Cortex of kidney (tissue), 1 donor: ENCODE data around the gene CNTNAP2.
"Not testable (repeated sequence)": the region's sequence is repeated elsewhere in the genome, so short reads cannot be mapped to it uniquely, and the experiment has no call there.

Experiments used
- DNase-seq: peaks from one replicate; lab custom pipeline; 2025; lab: John Stamatoyannopoulos, UW

The CNTNAP2 gene

DNA sequence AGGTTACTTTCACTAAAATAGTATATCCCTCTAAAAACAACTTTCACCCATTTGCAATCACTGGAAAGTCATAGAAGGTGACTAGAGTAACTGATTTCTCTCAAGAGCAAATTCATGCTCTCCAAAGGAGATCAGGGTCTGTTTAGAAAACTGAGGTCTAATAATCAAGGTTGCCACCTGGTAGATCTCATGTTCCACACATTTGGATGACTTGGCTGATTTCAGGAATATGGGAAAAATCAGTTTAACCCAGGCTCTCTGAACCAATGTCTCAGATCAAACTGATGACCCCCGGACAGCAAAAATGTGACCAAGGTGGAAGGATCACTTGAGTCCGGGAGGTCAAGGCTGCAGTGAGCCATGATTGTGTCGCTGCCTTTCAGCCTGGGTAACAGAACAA, 1911.6 kb downstream of the CNTNAP2 start:
- no peak for DNase-seq

DNA sequence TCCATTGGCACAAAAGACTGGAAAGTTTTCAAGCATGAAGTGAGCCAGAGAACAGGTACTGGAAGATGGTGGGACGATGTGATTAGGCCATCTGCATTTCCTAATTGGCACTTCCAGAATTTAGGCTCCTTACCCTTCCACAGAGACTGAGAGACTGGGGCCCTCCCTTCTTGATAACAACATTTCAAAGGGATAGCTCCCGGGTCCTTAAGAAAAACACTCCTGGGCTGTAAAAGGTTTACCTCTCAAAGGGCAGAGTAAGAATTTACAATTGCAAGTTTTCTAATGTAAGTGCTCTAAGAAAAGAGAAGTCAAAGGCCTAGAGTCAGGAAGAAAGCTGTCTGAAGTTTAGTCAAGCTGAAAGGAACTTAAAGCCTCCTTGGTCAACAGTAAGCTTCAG, 1914.4 kb downstream of the CNTNAP2 start:
- no peak for DNase-seq

DNA sequence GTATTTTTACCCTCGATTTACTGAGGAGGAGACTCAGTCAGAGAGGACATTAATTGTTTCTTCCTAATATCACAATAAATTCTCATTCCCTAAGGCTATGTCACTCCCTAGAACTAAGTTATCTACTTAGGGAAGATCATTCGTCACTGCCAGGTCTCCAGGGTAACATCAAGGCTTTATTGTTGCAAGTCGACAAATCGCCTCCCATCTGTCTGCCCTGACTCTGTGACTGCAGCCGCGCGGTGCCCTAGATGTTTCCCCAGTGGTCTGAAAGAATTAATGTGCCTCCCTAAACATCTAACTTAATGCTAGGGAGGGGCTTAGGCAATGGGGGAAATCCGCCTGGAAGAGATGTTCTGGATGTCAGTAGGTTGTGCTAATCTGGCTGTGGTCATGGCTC, 1915.2 kb downstream of the CNTNAP2 start:
- DNase-seq, result no peak

DNA sequence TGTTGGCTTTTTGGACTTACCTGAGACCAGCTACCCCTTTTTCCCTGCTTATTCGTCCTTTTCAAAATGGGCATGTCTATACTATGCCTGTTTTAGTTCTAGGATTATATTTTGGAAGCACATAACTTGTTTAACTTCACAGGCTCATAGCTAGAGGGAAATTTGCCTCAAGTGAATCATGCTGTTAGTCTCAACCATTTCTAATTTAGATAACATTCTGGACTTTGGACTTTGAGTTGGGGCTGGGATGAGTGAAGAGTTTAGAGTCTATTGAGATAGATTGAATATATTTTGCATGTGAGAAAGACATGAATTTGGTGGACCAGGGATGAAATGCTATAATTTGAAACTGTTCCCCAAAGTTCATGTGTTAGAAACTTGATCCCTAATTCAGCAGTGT, 1919.3 kb downstream of the CNTNAP2 start:
- DNase-seq, result no peak

DNA sequence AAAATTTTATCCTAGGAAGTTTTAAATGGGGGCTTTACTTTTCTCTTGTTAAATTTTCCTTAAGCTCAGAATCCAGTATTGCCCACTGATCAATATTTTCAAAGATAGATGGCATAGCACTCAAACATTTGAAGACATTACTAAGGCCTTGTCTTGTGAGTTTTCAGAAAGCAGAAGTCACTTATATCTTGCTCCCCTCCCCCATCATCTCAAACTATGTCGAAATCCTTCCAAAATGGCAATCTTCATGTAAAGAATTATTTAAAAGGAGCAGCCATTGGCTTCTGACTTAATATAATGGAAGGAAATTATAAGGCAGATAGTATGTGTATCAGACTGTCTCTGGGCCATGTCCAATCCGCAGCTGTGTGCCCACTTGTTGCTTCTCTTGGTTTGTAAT, 1920.4 kb downstream of the CNTNAP2 start:
- no peak for DNase-seq

DNA sequence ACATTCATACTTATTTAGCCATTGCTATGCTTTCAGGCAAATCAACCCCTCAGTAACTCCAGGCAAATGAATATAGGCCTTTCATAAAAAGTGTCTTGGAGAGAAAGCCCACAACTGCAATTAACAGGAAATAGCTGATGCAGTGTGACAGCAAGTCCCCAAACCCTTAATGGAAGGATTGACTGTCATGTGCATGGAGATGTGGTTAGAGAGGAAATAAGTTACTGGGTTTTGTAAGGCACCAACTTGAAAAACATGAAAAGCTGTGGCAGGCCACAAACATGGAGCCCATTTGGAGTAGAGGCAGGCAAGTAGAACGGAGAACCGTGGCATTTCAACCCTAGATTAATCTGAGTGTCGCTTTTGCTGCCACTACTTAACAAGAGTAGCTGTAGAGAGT, 1924.6 kb downstream of the CNTNAP2 start:
- DNase-seq, result no peak

DNA sequence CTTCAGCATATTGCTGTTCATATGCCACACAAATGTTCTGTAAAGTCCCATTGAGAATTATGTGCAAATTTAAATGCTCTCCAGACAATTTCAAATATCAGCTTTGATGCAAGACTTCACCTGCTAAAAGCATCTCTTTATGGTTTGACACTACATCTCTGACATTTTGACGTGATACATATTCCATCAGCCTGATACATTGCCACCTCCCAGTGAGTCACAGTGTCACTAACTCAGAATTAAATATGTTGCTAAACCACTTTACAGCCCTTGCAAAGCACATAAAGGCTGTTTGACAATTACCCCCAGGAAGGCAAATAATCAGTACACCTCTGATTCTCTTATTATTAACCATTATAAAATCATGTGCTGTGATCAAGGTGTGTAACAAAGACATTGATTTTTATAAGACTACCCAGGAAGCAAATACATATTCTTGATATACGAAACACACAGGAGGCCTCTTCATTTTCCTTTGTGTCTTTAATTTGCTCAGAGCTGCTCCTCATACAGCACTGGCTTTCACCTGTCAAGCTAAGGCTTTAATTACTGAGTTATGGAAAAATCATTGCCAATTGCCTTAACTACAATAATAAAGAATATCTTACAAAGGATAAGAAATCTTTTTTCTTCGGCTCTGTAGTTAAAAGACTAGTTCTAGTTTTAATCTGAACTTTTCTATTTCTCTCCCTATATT, 1926.5 kb downstream of the CNTNAP2 start:
- no peak for DNase-seq

DNA sequence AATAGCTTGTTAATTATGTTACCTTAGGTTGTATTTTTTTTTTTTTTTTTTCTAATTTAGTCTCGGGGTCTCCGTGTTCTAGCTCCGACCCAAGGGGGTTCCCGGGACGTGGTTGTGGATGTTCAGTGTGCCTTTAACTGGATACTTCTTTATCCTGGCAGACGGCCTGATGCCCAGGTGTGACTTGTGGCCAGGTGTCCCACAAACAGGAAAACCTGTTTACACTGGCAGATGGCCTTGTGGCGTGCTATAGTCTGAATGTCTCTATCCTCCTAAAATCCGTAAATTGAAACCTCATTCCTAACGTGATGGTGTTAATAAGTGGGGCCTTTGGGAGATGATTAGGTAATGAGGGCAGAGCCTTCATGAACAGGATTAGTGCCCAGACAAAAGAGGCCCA, 1927.6 kb downstream of the CNTNAP2 start:
- DNase-seq, result no peak

DNA sequence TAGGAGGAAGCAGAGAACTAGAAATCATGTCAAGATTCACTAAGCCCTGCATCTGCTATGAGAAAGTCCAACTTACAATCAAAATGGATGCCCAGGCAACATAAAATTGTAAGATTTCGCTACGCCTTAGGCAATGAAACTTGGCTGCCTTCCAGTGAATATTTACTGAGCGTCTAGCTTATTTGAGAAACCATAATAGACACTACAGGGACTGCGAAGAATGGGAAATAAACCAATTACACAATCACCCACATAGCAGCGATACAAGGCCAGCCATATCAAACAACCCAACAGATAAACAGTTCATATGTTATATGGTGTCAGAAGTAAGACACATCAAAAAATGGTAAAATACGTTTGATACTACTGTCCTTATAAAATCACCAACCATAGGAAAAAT, 1928.9 kb downstream of the CNTNAP2 start:
- DNase-seq, result no peak

DNA sequence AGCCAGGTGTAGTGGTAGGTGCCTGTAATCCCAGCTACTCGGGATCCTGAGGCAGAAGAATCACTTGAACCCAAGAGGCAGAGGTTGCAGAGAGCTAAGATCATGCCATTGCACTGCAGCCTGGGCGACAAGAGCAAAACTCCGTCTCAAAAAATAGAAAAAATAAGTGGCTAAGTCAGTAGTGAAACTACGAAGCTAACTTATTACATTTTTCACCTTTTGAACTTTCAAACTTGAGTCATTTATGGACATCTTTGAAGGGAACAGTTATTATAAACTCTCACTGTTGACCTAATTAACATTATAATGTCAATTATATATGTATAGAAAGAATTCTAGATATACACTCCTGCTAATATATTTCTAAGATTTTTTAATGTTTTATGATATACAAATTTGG, 1932.5 kb downstream of the CNTNAP2 start:
- no peak for DNase-seq

DNA sequence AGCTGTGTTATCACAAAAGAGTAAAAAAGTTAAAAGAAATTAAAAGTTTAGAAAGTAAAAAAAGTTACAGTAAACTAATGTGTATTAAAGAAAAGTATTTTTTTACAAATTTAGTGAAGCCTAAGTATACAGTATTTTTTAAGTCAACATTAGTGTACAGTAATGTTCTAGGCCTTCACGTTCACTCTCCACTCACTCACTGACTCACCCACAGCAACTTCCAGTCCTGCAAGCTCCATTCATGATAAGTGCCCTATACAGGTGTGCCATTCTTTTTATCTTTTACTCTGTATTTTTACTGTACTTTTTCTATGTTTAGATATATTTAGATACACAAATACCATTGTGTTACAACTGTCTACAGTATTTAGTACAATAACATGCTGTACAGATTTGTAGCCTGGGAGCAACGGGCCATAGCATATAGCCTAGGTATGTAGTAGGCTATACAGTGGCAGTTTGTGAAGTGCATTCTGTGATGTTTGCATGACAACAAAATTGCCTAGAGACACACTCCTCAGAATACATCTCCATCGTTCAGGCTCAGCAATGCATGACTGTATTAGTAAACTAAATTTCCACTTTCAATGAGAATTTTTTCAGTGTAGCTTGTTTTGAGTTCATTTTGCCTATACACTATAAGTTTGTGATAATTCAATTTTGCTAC, 1934.0 kb downstream of the CNTNAP2 start:
- no peak for DNase-seq

DNA sequence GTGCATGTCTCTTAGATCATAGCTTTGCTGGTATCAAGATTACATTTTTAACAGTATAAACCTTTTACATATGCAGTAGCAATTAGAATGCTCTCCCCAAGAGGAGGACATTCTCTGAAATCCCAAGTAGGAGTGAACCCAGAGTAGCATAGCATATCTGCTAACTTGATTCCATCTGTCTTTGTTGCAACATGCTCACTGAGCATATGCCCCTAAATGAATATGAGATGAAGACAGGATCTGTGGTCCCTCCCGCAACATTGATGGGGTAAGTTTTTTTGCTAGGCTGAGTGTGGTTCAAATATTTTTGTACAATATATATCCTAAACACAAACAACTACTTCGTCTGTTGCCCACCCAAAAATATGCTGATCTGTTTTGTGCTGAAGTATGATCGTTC, 1939.8 kb downstream of the CNTNAP2 start:
- no peak for DNase-seq

DNA sequence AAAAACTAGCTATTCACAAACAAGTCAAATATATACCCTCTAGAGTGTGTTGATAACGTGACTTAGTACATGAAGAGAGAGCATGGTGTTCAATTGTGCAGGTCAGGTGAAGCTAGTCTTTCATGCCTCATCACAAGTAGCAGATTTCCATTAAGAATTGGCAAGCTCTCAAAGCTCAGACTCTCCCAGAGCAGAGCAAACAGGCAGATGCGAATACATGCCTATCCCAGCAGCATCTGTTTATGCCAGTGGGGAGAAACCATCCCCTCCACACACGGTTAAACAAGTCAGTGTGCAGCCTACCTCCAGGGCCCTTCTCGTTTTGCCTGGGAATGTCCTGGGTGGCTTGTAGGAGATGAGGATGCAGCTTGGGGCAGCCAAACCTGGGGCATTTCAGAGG, 1941.5 kb downstream of the CNTNAP2 start:
- no peak for DNase-seq

DNA sequence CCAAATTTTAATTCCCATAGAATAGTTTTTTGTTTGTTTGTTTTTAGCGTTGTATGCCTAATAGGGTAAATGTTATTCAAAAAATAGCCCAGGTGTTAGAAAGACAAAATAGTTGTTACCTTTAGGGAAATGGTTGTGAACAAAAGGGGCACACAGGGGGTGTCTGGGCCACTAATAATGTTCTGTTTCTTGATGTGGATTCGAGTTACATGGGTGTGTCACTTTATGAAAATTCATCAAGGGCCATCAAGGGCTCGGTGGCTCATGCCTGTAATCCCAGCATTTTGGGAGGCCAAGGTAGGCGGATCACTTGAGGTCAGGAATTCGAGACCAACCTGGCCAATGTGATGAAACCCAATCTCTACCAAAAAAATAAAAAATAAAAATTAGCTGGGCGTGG, 1942.2 kb downstream of the CNTNAP2 start:
- DNase-seq, result no peak

DNA sequence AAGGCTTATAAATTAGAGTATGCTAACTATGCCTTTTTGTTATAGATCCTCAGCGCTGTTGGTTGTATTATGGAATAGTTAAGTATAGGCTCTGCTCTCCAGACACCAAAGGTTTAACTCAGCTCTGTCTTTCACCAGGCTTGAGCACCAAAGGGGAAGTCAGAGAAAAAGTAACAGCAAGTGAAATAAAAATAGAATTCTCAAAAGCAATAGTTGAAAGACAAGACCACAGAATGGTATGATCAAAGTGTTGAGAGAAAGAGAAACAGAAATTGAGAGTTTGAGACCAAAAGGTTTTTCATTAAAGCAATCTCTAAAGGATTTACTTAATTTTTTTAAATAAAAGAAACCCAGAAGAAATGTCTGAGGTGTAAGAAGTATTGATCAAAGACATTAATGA, 1944.1 kb downstream of the CNTNAP2 start:
- DNase-seq, result no peak

DNA sequence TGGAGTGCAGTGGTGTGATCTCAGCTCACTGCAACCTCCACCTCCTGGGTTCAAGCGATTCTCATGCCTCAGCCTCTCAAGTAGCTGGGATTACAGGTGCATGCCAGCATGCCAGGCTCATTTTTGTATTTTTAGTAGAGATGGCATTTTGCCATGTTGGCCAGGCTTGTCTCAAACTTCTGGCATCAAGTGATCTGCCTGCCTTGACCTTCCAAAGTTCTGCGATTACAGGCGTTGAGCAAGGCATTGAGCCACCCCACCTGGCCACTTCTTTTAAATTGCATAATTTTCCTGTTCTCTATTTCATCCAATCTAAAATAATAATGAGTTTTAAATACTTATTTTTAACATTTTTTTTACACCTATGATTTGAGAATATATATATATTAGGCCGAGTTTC, 1961.5 kb downstream of the CNTNAP2 start:
- not testable (repeated sequence) for DNase-seq

DNA sequence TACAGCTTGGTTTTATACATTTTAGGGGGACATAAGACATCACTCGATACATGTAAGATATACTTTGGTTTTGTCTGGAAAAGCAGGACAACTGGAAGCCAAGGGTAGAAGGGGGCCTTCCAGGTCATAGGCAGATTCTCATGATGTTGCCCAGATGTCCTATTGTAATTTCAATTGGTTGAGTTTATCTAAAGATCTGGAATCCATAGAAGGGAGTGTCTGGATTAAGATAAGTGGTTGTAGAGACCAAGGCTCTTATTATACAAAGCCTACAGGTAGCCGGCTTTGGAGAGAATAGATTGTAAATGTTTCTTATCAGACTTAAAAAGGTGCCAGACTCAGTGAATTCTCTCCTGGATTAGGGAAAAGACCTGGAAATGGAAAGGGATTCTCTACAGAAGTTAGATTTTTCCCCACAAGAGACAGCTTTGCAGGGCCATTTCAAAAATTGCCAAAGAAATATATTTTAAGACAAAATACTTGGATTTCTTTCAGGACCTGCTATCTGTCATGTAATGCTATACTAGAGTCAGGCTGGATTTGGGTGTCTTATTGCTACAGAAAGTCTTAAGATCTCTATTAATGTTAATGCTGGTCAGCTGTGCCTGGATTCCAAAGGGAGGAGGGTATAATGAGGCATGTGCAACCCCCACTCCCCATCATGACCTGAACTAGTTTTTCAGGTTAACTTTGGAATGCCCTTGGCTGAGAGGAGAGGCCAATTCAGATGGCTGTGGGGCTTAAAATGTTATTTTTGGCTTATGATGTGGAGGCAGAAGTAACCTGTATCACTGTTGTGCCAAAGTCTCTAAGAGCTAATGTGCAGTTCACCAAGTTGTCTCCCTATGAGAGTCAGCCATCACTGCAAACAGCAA, 1962.8 kb downstream of the CNTNAP2 start:
- DNase-seq, result no peak

DNA sequence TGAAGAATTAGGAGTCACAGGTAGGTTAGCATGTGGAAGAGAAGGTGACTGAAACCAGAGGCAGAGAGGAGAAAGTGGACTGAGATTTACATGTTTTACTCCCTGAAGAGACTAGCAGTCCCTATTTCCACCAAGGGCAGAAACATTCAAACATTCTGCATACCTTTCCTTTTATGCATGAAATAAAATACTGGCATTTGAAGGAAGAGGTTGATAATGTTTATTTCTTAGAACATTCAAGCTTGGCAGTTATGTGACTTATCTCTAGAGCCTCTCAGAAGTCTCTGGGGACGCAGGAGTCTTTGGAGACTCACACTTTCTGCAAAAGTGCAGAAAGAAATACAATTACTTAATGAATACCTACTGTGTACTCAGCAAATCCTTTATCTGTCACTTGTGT, 1966.8 kb downstream of the CNTNAP2 start:
- no peak for DNase-seq

DNA sequence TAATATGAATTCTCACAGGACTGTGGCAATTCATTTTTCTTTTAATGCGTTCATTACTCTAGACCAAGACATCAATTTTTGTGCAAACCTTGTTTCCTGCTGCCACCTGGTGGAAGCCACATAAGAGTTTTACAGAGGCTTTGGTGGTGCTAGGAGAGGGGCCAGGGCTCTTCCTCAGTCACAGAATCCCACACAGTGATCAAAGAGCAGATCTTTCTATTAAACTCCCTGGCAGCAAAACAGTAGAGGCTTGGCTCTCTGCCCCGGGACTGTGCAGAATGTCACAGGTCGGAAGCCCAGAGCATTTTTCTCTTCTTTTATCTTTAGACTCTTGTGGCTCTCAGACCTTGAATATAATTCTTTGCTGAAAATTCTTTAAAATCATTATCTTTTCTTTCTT, 1967.5 kb downstream of the CNTNAP2 start:
- DNase-seq, result no peak

DNA sequence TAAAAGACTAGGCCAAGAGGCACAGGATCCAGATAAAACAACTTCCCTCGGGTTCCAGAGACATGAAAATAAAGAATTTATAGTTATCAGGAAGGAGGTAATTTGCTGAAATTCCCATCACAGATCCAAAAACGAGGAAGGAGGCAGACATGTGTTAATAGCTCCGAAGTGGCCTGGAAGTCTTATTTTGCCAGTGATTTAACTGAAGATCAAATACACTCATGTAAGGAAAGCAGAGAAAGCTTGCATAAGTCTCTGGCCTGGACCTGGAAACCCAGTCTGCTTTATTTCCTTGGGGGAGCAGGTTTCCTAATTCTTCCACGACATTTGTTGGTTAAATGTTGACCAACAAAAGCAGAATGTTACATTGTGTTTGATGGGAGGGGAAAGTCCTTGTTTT, 1975.3 kb downstream of the CNTNAP2 start:
- no peak for DNase-seq

DNA sequence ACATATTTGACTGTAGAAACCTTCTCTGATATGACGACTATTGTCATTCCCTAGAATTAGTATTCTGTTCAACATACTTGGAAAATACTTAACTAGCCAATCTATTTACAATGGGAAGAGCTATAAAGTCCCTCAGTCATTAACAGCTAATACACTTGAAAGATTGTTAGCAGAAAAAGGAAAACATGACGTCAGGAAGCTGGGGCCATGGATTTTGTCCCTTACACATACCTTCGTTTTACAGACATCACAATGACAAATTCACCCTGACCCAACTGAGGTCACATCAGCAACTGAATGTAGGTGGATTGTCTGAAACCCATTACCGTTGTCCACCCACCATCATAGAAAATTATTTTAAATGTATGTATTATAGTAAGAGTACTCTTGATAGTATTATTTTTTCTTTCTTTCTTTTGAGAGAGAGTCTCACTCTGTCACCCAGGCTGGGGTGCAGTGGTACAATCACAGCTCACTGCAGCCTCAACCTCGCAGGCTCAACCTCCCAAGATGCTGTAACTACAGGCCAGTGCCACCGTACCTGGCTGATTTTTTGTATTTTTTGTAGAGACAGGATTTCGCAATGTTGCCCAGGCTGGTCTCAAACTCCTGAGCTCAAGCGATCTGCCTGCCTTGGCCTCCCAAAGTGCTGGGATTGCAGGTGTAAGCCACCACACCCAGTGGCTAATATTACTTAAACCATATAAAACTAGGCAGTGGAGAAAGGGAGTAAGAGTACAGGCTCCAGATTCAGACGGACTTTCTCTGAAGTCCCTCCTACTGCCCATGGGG, 1977.0 kb downstream of the CNTNAP2 start:
- no peak for DNase-seq

DNA sequence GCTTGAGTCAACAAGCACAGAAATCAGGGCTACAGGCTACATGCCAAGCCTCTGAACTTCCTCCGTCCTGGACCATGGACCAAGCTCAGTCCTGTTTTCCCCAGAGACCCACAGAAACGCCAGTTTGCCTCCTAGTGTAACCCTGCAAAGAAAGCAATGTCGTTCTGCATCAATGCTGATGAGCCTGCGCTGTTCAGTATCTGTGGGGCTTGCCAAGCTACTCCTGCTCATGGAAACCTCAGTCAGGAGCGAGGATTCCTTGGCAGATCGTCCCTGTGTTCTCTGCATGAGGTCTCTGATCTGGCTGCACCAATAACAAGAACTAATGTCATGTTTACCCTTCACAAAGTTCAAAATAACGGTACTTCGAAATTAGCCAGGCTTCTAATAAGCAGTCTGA, 1978.5 kb downstream of the CNTNAP2 start:
- DNase-seq, result no peak
